ENCODE results near the gene MISP3. TPM values are rescaled to one million over a fixed set of nuclear protein-coding genes. Genes with fewer than 3 reads are reported as not detected.

The MISP3 gene
- total RNA-seq, 2 donors from 2014 or later, result 1.5 to 4.1 TPM

- H3K27ac Mint-ChIP-seq, result no peak overlapping the region
- H3K4me3 Mint-ChIP-seq, result peak overlapping the region; percentile 72
- peaks cover 11% of the 10 kb centered on the region for H3K27me3 Mint-ChIP-seq
- peaks cover 8% of the 10 kb centered on the region for H3K4me1 Mint-ChIP-seq
- peak; percentile 43 for ATAC-seq (replicated peaks)
- H3K36me3 Mint-ChIP-seq (ENCODE audit: low read depth), result no peaks in the 10 kb centered on the region
- H3K9me3 Mint-ChIP-seq, result no peaks in the 10 kb centered on the region
Observed at GRCh38 chr19:14059093-14059480, 13.5 kb upstream of the MISP3 start.

- Mint-ChIP-seq H3K9me3 (no peaks in the 10 kb centered on the region), H3K27me3 (peaks cover 11% of the 10 kb centered on the region), H3K4me3 (no peak overlapping the region), H3K4me1 (peaks cover 8% of the 10 kb centered on the region), H3K36me3 (ENCODE audit: low read depth) (no peaks in the 10 kb centered on the region), H3K27ac (no peak overlapping the region)
- no peak for ATAC-seq (replicated peaks)
Observed at GRCh38 chr19:14059652-14060155, 12.9 kb upstream of the MISP3 start.

GRCh38 chr19:14061081-14061749 lies 11.4 kb upstream of the MISP3 start:
- ATAC-seq (replicated peaks), result no peak
- H3K4me3 Mint-ChIP-seq, result no peak overlapping the region
- no peak overlapping the region for H3K27ac Mint-ChIP-seq

DNA sequence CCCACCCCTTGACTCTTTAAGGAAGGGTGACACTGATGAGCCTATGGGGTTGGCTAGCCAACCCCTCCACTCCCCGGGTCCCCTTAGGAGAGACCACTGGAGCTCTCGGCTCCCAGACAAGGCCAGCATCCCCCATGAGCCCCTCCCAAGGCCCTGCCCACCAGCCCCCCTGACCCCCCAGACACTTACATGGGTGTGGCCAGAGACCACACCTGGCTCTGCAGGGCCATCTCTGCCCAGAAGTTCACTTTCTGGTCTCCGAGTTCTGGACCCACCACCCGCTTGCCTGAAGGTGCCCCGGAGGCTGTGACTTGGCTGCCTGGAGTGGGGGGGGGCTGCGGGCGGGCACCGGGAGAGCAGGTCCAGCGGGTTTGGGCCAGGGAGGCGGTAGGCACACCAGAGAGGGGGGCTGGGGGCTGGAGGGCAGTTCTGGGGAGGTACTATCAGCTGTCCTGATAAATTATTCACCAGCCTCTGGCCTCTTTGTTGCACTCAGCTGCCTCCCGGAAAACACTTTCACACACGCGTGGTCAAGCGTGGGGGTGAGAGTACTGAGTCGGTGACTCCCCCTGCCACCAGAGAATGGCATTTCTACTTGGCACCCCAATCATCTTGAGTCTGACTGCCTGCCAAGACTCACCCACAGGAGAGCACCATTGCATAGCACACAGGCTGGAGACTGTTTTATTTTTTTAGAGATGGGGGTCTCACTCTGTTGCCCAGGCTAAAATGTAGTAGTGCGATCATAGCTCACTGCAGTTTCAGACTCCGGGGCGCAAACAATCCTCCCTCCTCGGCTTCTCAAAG lies 10.6 kb upstream of the MISP3 start, which contains the start of gene PALM3:
Gene PALM3 (minus strand): TSS at position 326 of the 807 bp plus-strand sequence. CDS start 96 bp downstream, at position 230.
- no peak for ATAC-seq (replicated peaks)
- H3K27me3 Mint-ChIP-seq, result peaks cover 11% of the 10 kb centered on the region
- no peaks in the 10 kb centered on the region for H3K9me3 Mint-ChIP-seq

More at GRCh38 chr19:14061081-14061749, 11.4 kb upstream of the MISP3 start:
- H3K9me3 Mint-ChIP-seq, result no peaks in the 10 kb centered on the region
- peaks cover 11% of the 10 kb centered on the region for H3K27me3 Mint-ChIP-seq
- H3K4me1 Mint-ChIP-seq, result peaks cover 8% of the 10 kb centered on the region
- H3K36me3 Mint-ChIP-seq (ENCODE audit: low read depth), result no peaks in the 10 kb centered on the region

DNA sequence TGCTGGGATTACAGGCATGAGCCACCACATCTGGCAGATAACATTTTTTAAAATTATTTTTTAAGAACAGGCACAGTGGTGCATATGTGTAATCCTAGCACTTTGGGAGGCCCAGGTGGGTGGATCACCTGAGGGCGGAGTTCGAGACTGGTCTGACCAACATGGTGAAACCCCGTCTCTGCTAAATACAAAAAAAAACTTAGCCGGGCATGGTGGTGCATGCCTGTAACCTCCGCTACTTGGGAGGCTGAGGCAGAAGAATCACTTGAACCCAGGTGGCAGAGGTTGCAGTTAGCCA lies 10.1 kb upstream of the MISP3 start:
- no peak for ATAC-seq (replicated peaks)
- no peaks in the 10 kb centered on the region for H3K36me3 Mint-ChIP-seq (ENCODE audit: low read depth)
- no peaks in the 10 kb centered on the region for H3K9me3 Mint-ChIP-seq
- H3K4me3 Mint-ChIP-seq, result no peak overlapping the region
- peaks cover 8% of the 10 kb centered on the region for H3K4me1 Mint-ChIP-seq
- peaks cover 11% of the 10 kb centered on the region for H3K27me3 Mint-ChIP-seq
- H3K27ac Mint-ChIP-seq, result no peak overlapping the region

More for the DNA sequence above, 10.6 kb upstream of the MISP3 start, which contains the start of gene PALM3:
- H3K4me3 Mint-ChIP-seq, result no peak within 1 kb of the TSS
- no peak within 1 kb of the TSS for H3K27ac Mint-ChIP-seq
- H3K4me1 Mint-ChIP-seq, result peaks cover 8% of the 10 kb centered on the region
- H3K36me3 Mint-ChIP-seq (ENCODE audit: low read depth), result no peaks in the 10 kb centered on the region

GRCh38 chr19:14063105-14063504 lies 9.5 kb upstream of the MISP3 start:
- Mint-ChIP-seq H3K4me3 (no peak overlapping the region), H3K36me3 (ENCODE audit: low read depth) (no peaks in the 10 kb centered on the region), H3K27me3 (peaks cover 8% of the 10 kb centered on the region), H3K4me1 (peaks cover 8% of the 10 kb centered on the region), H3K9me3 (no peaks in the 10 kb centered on the region), H3K27ac (no peak overlapping the region)
- ATAC-seq (replicated peaks), result no peak

DNA sequence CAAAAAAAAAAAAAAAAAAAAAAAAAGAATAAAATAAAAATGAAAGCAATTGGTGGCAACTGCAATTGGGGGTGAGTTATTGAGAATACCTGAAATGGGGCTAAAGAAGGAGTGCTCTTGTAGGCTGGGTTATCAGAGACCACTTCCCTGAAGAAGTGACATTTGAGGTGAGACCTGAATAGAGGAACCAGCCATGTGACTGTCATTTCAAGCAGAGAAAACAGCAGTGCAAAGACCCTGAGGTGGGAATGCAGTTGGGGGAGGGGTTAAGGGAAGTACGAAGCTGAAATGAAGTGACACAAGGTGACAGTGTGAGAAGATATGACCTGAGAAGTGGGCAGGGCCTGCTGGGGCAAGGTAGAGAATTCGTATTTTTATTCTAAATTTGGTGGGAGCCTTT lies 6.5 kb upstream of the MISP3 start:
- ATAC-seq (replicated peaks), result no peak
- Mint-ChIP-seq H3K4me3 (no peak overlapping the region), H3K36me3 (ENCODE audit: low read depth) (no peaks in the 10 kb centered on the region), H3K27me3 (no peaks in the 10 kb centered on the region), H3K4me1 (no peaks in the 10 kb centered on the region), H3K9me3 (no peaks in the 10 kb centered on the region), H3K27ac (no peak overlapping the region)

DNA sequence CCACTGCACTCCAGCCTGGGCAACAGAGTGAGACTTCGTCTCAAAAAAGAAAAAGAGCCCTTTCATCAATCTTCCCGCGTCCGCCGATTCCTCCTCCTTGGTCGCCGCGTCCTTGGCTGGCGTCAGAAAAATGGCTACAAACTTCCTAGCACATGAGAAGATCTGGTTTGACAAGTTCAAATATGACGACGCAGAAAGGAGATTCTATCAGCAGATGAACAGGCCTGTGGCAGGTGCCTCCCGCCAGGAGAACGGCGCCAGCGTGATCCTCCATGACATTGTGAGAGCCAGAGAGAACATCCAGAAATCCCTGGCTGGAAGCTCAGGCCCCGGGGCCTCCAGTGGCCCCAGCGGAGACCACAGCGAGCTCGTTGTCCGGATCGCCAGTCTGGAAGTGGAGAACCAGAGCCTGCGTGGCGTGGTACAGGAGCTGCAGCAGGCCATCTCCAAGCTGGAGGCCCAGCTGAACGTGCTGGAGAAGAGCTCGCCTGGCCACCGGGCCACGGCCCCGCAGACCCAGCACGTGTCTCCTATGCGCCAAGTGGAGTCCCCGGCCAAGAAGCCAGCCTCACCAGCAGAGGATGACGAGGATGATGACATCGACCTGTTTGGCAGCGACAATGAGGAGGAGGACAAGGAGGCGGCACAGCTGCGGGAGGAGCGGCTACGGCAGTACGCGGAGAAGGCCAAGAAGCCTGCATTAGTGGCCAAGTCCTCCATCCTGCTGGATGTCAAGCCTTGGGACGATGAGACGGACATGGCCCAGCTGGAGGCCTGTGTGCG lies 2.1 kb upstream of the MISP3 start:
- Mint-ChIP-seq H3K36me3 (ENCODE audit: low read depth) (no peaks in the 10 kb centered on the region), H3K27ac (no peak overlapping the region), H3K4me3 (peak overlapping the region; percentile 42), H3K4me1 (no peaks in the 10 kb centered on the region), H3K27me3 (no peaks in the 10 kb centered on the region), H3K9me3 (no peaks in the 10 kb centered on the region)
- ATAC-seq (replicated peaks), result no peak

DNA sequence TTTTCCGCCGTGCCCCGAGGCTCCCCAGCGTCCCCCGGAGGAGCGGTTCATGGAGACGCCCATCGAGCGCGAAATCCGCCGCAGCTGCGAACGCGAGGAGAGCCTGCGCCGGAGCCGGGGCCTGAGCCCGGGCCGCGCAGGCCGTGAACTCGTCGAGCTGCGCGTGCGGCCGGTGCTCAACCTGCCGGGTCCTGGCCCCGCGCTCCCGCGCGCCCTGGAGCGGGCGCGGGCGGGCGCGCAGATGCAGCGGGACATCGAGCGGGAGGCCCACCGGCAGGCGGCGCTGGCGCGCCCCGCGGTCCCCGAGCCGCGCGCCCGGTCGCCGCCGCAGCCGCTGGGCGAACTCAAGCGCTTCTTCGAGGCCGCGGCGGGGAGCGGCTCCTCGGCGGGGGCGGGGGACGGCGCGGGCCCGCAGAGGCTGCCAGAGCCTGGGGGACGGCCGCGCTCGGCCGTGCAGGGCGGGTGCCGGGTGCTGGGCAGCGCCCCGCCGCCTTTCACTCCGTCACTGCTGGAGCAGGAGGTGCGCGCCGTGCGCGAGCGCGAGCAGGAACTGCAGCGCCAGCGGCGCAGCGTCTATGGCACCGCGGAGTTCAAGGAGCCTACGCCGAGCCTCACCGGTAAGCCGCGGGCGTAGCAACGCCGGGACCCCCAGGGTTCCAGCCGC lies 807 bp downstream of the MISP3 start:
- peak overlapping the region; percentile 92 for H3K4me3 Mint-ChIP-seq
- no peaks in the 10 kb centered on the region for H3K4me1 Mint-ChIP-seq
- no peaks in the 10 kb centered on the region for H3K9me3 Mint-ChIP-seq
- ATAC-seq (replicated peaks), result peak; percentile 74
- no peaks in the 10 kb centered on the region for H3K27me3 Mint-ChIP-seq
- H3K27ac Mint-ChIP-seq, result peak overlapping the region; percentile 82
- H3K36me3 Mint-ChIP-seq (ENCODE audit: low read depth), result no peaks in the 10 kb centered on the region

GRCh38 chr19:14073925-14074838 lies 1.6 kb downstream of the MISP3 start:
- Mint-ChIP-seq H3K27ac (peak overlapping the region; percentile 82), H3K9me3 (no peaks in the 10 kb centered on the region), H3K4me1 (no peaks in the 10 kb centered on the region), H3K27me3 (no peaks in the 10 kb centered on the region), H3K36me3 (ENCODE audit: low read depth) (no peaks in the 10 kb centered on the region), H3K4me3 (peak overlapping the region; percentile 92)
- peak; percentile 24 for ATAC-seq (replicated peaks)

- H3K36me3 Mint-ChIP-seq (ENCODE audit: low read depth), result peaks cover 7% of the 10 kb centered on the region
- no peaks in the 10 kb centered on the region for H3K27me3 Mint-ChIP-seq
- no peaks in the 10 kb centered on the region for H3K9me3 Mint-ChIP-seq
- no peak for ATAC-seq (replicated peaks)
- no peak overlapping the region for H3K4me3 Mint-ChIP-seq
- H3K27ac Mint-ChIP-seq, result no peak overlapping the region
- H3K4me1 Mint-ChIP-seq, result no peaks in the 10 kb centered on the region
Observed at GRCh38 chr19:14078411-14078810, 5.8 kb downstream of the MISP3 start.

- peak overlapping the region; percentile 98 for H3K27ac Mint-ChIP-seq
- peak; percentile 96 for ATAC-seq (replicated peaks)
- H3K4me1 Mint-ChIP-seq, result peaks cover 3% of the 10 kb centered on the region
- no peaks in the 10 kb centered on the region for H3K9me3 Mint-ChIP-seq
- H3K36me3 Mint-ChIP-seq (ENCODE audit: low read depth), result peaks cover 7% of the 10 kb centered on the region
- peak overlapping the region; percentile 93 for H3K4me3 Mint-ChIP-seq
- H3K27me3 Mint-ChIP-seq, result no peaks in the 10 kb centered on the region
Observed at GRCh38 chr19:14080887-14081796, 8.6 kb downstream of the MISP3 start.

All from activated T-helper 17 cell treated with anti-CD3 and anti-CD28 coated beads, Interleukin-2, amount 50 U/mL, for 72 hours (primary cell).